ENCODE data around the gene CACNA1B.

CACNA1B gene

GRCh38 chr9:137970686-137971476 is 93.3 kb downstream of the CACNA1B start:
- no peaks in the 10 kb centered on the region for H3K9me3 ChIP-seq (replicated peaks; ENCODE audit: insufficient read depth, low read length)
- H3K4me2 ChIP-seq (ENCODE audit: low read depth, low read length), result no peak overlapping the region
- H3K9me2 ChIP-seq (replicated peaks; ENCODE audit: insufficient read depth, low read length), result no peaks in the 10 kb centered on the region
- H3K79me2 ChIP-seq (ENCODE audit: low read length), result no peaks in the 10 kb centered on the region
- no peaks in the 10 kb centered on the region for H3F3A ChIP-seq (ENCODE audit: insufficient read depth, low read length)
- H3K27me3 ChIP-seq (replicated peaks; ENCODE audit: insufficient read depth, low read length), result peaks cover 43% of the 10 kb centered on the region
- no peak for TF ChIP-seq CTCF (IDR thresholded peaks at IDR 0.05; ENCODE audit: low read length)
- no peak for TF ChIP-seq EZH2 (optimal IDR thresholded peaks at IDR 0.05; ENCODE audit: low read depth, low read length)
- TF ChIP-seq EZH2phosphoT487 (IDR thresholded peaks at IDR 0.05; ENCODE audit: low read length), result no peak
- H3K4me3 ChIP-seq (ENCODE audit: low read length), result no peak overlapping the region
- no peak for DNase-seq
- H3K4me1 ChIP-seq (ENCODE audit: low read length), result no peaks in the 10 kb centered on the region
- H2AFZ ChIP-seq (ENCODE audit: low read length), result no peak overlapping the region
- no peaks in the 10 kb centered on the region for H3K36me3 ChIP-seq (replicated peaks; ENCODE audit: insufficient read depth, low read length)
- H3K9ac ChIP-seq (ENCODE audit: low read length), result no peak overlapping the region
- H3K27ac ChIP-seq (ENCODE audit: low read length), result no peak overlapping the region
- no peaks in the 10 kb centered on the region for H4K20me1 ChIP-seq (ENCODE audit: insufficient read depth, low read length)

- Histone ChIP-seq H3F3A (ENCODE audit: insufficient read depth, low read length) (no peaks in the 10 kb centered on the region), H2AFZ (ENCODE audit: low read length) (no peak overlapping the region), H3K9me2 (replicated peaks; ENCODE audit: insufficient read depth, low read length) (no peaks in the 10 kb centered on the region), H3K4me1 (ENCODE audit: low read length) (no peaks in the 10 kb centered on the region), H3K27me3 (replicated peaks; ENCODE audit: insufficient read depth, low read length) (peaks cover 43% of the 10 kb centered on the region), H3K9me3 (replicated peaks; ENCODE audit: insufficient read depth, low read length) (no peaks in the 10 kb centered on the region), H3K4me3 (ENCODE audit: low read length) (no peak overlapping the region), H4K20me1 (ENCODE audit: insufficient read depth, low read length) (no peaks in the 10 kb centered on the region), H3K36me3 (replicated peaks; ENCODE audit: insufficient read depth, low read length) (no peaks in the 10 kb centered on the region), H3K79me2 (ENCODE audit: low read length) (no peaks in the 10 kb centered on the region), H3K4me2 (ENCODE audit: low read depth, low read length) (no peak overlapping the region), H3K27ac (ENCODE audit: low read length) (no peak overlapping the region), H3K9ac (ENCODE audit: low read length) (no peak overlapping the region)
- TF ChIP-seq EZH2phosphoT487 (IDR thresholded peaks at IDR 0.05; ENCODE audit: low read length) (no peak), EZH2 (optimal IDR thresholded peaks at IDR 0.05; ENCODE audit: low read depth, low read length) (no peak), CTCF (IDR thresholded peaks at IDR 0.05; ENCODE audit: low read length) (no peak)
- no peak for DNase-seq
These were observed 94.0 kb downstream of the CACNA1B start for GRCh38 chr9:137971477-137972138.

GRCh38 chr9:137972355-137972987 is 94.9 kb downstream of the CACNA1B start:
- H3K4me3 ChIP-seq (ENCODE audit: low read length), result no peak overlapping the region
- no peaks in the 10 kb centered on the region for H3K9me2 ChIP-seq (replicated peaks; ENCODE audit: insufficient read depth, low read length)
- no peak for DNase-seq
- no peaks in the 10 kb centered on the region for H3K36me3 ChIP-seq (replicated peaks; ENCODE audit: insufficient read depth, low read length)
- H3K9me3 ChIP-seq (replicated peaks; ENCODE audit: insufficient read depth, low read length), result no peaks in the 10 kb centered on the region
- no peaks in the 10 kb centered on the region for H3K79me2 ChIP-seq (ENCODE audit: low read length)
- no peak overlapping the region for H3K9ac ChIP-seq (ENCODE audit: low read length)
- no peak overlapping the region for H2AFZ ChIP-seq (ENCODE audit: low read length)
- H4K20me1 ChIP-seq (ENCODE audit: insufficient read depth, low read length), result no peaks in the 10 kb centered on the region
- no peaks in the 10 kb centered on the region for H3F3A ChIP-seq (ENCODE audit: insufficient read depth, low read length)
- H3K4me1 ChIP-seq (ENCODE audit: low read length), result no peaks in the 10 kb centered on the region
- TF ChIP-seq EZH2phosphoT487 (IDR thresholded peaks at IDR 0.05; ENCODE audit: low read length) (no peak), CTCF (IDR thresholded peaks at IDR 0.05; ENCODE audit: low read length) (no peak), EZH2 (optimal IDR thresholded peaks at IDR 0.05; ENCODE audit: low read depth, low read length) (no peak)
- no peak overlapping the region for H3K4me2 ChIP-seq (ENCODE audit: low read depth, low read length)
- H3K27ac ChIP-seq (ENCODE audit: low read length), result no peak overlapping the region
- H3K27me3 ChIP-seq (replicated peaks; ENCODE audit: insufficient read depth, low read length), result peaks cover 35% of the 10 kb centered on the region
